BLaER1 treated with 17β-estradiol and CSF1 and Interleukin-3, amounts not matched to agents 10 nM and 100 nM (cell line): ENCODE data around the gene VSIG2.

ENCODE experiments used
- H3K27ac ChIP-seq, 11 experiments: shearing (Covaris generic); formaldehyde crosslinking; 2 replicates each; pipeline ENCODE4 v1.8.1; 2022
- H3K27me3 ChIP-seq, 11 experiments: shearing (Covaris generic); formaldehyde crosslinking; 2 replicates each; pipeline ENCODE4 v1.8.1; 2022
- H3K36me3 ChIP-seq, 11 experiments: shearing (Covaris generic); formaldehyde crosslinking; 2 replicates each; pipeline ENCODE4 v1.8.1; 2022
- H3K4me1 ChIP-seq, 10 experiments: shearing (Covaris generic); formaldehyde crosslinking; 2 replicates each; pipeline ENCODE4 v1.8.1; 2022
- H3K4me2 ChIP-seq, 11 experiments: shearing (Covaris generic); formaldehyde crosslinking; 2 replicates each; pipeline ENCODE4 v1.8.1; 2022
- H3K4me3 ChIP-seq, 10 experiments: shearing (Covaris generic); formaldehyde crosslinking; 2 replicates each; pipeline ENCODE4 v1.8.1; 2022
- H3K9ac ChIP-seq, 11 experiments: shearing (Covaris generic); formaldehyde crosslinking; 2 replicates each; pipeline ENCODE4 v1.8.1; 2022
- H3K9me3 ChIP-seq, 11 experiments: shearing (Covaris generic); formaldehyde crosslinking; replicated peaks in 1 of 11; 2 replicates each; pipeline ENCODE4 v1.8.1; 2022
- H4K20me1 ChIP-seq, 11 experiments: shearing (Covaris generic); formaldehyde crosslinking; 2 replicates each; pipeline ENCODE4 v1.8.1; 2022
- Cebpa-rat ChIP-seq, 11 experiments: shearing (Covaris generic); IDR thresholded peaks; 2 replicates each; pipeline ENCODE4 v1.8.1; 2022

VSIG2 gene, protein sequence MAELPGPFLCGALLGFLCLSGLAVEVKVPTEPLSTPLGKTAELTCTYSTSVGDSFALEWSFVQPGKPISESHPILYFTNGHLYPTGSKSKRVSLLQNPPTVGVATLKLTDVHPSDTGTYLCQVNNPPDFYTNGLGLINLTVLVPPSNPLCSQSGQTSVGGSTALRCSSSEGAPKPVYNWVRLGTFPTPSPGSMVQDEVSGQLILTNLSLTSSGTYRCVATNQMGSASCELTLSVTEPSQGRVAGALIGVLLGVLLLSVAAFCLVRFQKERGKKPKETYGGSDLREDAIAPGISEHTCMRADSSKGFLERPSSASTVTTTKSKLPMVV

GRCh38 chr11:124751741-124752470 is at the start of gene VSIG2:
VSIG2 (minus strand) TSS chr11:124752255; CDS start chr11:124752137, 118 bp downstream.
- Histone ChIP-seq H4K20me1 (peaks cover 0 to 7% (median 0%) of the 10 kb centered on the region in 11 experiments; a peak in 3 of 22 replicates), H3K9me3 (no peaks in the 10 kb centered on the region), H3K36me3 (peaks cover 0 to 23% (median 0%) of the 10 kb centered on the region in 11 experiments; a peak in 4 of 22 replicates), H3K27ac (no peak within 1 kb of the TSS; a peak in 1 of 22 replicates), H3K4me1 (peaks cover 21 to 70% (median 50%) of the 10 kb centered on the region in 10 experiments), H3K27me3 (no peaks in the 10 kb centered on the region), H3K4me3 (no peak within 1 kb of the TSS), H3K9ac (no peak within 1 kb of the TSS), H3K4me2 (peak within 1 kb of the TSS; percentile 27 to 87 (median 54))
- no peak for TF ChIP-seq Cebpa-rat (IDR thresholded peaks at IDR 0.05)

GRCh38 chr11:124801014-124801413 is 49.0 kb upstream of the VSIG2 start:
- H3K27ac ChIP-seq, result peak overlapping the region; percentile 81 to 97 (median 95)

DNA sequence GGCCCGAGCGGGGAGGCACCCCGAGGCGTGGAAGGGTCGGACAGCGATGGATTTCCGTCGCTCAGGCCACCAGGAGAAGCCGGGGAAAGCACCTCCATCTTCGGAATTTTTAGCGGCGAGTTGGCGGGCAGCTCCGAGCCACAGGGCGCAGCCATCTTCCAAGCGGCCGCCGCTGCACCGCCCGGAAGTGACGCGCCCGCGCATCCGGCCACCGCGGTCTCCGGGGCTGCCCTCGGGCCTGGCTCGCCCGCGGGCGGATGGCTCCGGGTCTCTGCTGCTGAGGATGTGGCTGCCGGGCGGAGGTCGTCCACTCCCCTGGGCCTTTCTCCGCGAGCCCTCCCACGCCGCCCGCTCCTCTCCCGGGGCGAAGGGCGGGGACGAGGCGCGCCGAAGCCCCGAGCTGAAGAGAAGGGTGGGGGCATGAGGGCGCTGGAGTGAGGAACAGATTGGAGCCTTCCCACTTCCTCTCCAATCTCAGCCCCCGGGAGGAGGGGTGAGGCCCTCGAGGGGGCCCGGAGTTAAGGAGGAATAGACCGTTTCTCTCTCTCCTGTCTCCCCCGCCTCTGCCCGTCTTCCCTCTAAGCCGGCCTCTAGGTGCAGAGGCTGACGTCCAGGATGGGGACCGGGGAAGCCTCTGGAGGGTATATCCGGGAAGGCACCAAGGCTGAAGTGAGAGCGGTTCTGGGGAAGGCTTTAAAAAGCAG is 48.3 kb upstream of the VSIG2 start, which contains the start of gene MSANTD2:
Gene MSANTD2 (minus strand): TSS at position 181 of the 704 bp plus-strand sequence. CDS start 26 bp downstream, at position 155.
- H3K36me3 ChIP-seq, result no peaks in the 10 kb centered on the region
- H4K20me1 ChIP-seq, result peaks cover 0 to 45% (median 42%) of the 10 kb centered on the region in 11 experiments; a peak in 21 of 22 replicates
- no peak for TF ChIP-seq Cebpa-rat (IDR thresholded peaks at IDR 0.05)
- H3K4me3 ChIP-seq, result peak within 1 kb of the TSS; percentile 69 to 97 (median 92)
- H3K4me2 ChIP-seq, result peak within 1 kb of the TSS; percentile 78 to 98 (median 92)
- H3K27me3 ChIP-seq, result no peaks in the 10 kb centered on the region
- no peaks in the 10 kb centered on the region for H3K9me3 ChIP-seq
- peak within 1 kb of the TSS; percentile 81 to 97 (median 95) for H3K27ac ChIP-seq
- peak within 1 kb of the TSS; percentile 83 to 96 (median 90) for H3K9ac ChIP-seq
- peaks cover 29 to 41% (median 32%) of the 10 kb centered on the region in 10 experiments for H3K4me1 ChIP-seq

More at GRCh38 chr11:124801014-124801413, 49.0 kb upstream of the VSIG2 start:
- Histone ChIP-seq H3K4me2 (peak overlapping the region; percentile 63 to 98 (median 92)), H3K9ac (peak overlapping the region; percentile 83 to 96 (median 90)), H3K9me3 (no peaks in the 10 kb centered on the region), H3K4me3 (peak overlapping the region; percentile 69 to 97 (median 92)), H3K36me3 (no peaks in the 10 kb centered on the region; a peak in 1 of 22 replicates), H3K27me3 (no peaks in the 10 kb centered on the region), H3K4me1 (peaks cover 29 to 41% (median 32%) of the 10 kb centered on the region in 10 experiments), H4K20me1 (peaks cover 0 to 39% (median 36%) of the 10 kb centered on the region in 11 experiments; a peak in 21 of 22 replicates)
- no peak for TF ChIP-seq Cebpa-rat (IDR thresholded peaks at IDR 0.05)

DNA sequence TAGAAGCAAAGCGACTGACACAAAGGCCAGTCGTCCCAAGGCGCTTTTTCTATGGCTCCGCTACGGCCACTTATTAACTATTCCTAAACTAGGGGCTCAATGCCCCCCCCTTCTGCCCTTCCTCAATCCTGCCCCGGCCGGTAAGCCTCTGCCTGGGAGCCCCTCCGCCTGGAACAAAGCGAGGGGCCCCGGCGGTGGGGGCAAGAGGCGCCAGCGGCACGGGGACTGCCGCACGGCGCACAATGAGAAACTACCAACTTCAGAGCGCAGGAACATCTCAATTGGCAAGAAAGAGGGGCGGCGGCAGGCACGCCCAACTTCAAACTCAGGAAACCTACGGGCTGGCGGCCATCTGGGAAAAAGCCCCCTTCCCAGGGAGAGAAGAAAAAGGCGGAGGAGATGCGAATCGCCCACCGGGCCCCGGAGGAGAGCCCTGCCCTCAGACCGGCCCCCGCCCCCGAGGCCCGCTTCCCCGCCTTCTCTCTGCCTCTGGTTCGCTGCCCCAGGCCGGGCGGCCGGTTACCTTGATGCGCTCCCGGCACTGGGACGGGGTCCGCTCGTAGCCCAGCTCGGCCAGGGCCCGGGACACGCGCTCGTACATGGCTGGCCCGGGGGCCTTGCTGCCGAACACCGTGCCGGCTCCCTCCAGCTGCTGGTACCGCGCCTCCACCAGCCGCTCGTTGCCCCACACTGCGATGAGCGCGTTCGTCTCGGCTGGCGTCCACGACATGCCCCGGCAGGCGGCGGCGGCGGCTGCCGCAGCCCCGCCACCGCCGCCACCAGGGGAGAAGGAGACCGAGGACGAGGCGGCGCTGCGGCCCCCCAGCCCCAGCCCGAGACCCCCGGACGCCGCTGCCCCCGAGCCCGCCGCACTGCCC is 47.5 kb upstream of the VSIG2 start:
- Histone ChIP-seq H3K9ac (peak overlapping the region; percentile 83 to 96 (median 90)), H3K27ac (peak overlapping the region; percentile 81 to 97 (median 95)), H3K4me1 (peaks cover 29 to 41% (median 36%) of the 10 kb centered on the region in 10 experiments), H3K27me3 (no peaks in the 10 kb centered on the region), H3K36me3 (no peaks in the 10 kb centered on the region), H3K4me3 (peak overlapping the region; percentile 69 to 97 (median 92)), H3K9me3 (no peaks in the 10 kb centered on the region), H3K4me2 (peak overlapping the region; percentile 78 to 98 (median 92)), H4K20me1 (peaks cover 5 to 53% (median 50%) of the 10 kb centered on the region in 11 experiments; a peak in 21 of 22 replicates)
- TF ChIP-seq Cebpa-rat (IDR thresholded peaks at IDR 0.05), result no peak

DNA sequence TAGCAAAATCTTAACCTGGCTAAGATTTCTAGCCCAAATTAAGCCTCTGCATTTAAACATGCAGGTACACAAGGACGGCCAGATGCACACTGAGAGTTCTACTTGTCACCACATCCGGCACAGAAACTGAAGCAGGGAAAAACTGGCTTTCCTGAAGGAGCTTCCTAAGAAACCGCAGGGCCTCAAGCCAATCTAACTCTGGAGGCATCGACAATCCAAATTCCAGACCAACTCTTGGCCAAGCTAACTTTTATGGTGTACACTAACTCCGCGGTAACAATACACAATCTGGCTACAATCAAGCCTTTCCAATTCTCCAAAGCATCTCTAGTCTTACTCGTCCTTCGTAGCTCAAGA is 46.9 kb upstream of the VSIG2 start:
- H3K27ac ChIP-seq, result peak overlapping the region; percentile 81 to 97 (median 95); a peak in 21 of 22 replicates
- no peaks in the 10 kb centered on the region for H3K27me3 ChIP-seq
- H3K4me2 ChIP-seq, result peak overlapping the region; percentile 78 to 98 (median 92)
- no peak for TF ChIP-seq Cebpa-rat (IDR thresholded peaks at IDR 0.05)
- peak overlapping the region; percentile 69 to 97 (median 92) for H3K4me3 ChIP-seq
- no peaks in the 10 kb centered on the region for H3K36me3 ChIP-seq
- no peaks in the 10 kb centered on the region for H3K9me3 ChIP-seq
- peaks cover 29 to 41% (median 36%) of the 10 kb centered on the region in 10 experiments for H3K4me1 ChIP-seq
- peaks cover 10 to 59% (median 56%) of the 10 kb centered on the region in 11 experiments; a peak in 21 of 22 replicates for H4K20me1 ChIP-seq
- H3K9ac ChIP-seq, result peak overlapping the region; percentile 83 to 96 (median 90)

DNA sequence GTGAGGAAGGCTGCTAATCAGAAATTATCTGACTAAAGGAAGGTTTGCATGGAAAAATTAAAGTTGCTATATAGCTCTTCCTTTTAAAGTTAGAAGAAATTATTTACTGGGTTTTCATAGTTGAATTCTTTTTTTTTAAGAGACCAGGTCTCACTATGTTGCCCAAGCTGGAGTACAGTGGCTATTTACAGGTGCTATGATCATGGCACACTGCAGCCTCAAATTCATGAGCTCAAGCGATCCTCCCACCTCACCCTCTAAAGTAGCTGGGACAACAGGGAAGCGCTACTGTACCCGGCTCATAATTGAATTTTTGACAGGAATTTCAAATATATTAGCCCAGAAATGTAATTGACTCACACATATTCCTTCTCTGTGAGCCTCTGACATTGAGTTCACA is 44.3 kb upstream of the VSIG2 start:
- H3K9ac ChIP-seq, result 0 out of 22 replicates have a peak overlapping the region, but pooled peaks of 1 of the 11 experiments have one; percentile 47
- no peaks in the 10 kb centered on the region for H3K27me3 ChIP-seq
- no peak for TF ChIP-seq Cebpa-rat (IDR thresholded peaks at IDR 0.05)
- H3K36me3 ChIP-seq, result peaks cover 0 to 4% (median 0%) of the 10 kb centered on the region in 11 experiments; a peak in 3 of 22 replicates
- peaks cover 31 to 86% (median 81%) of the 10 kb centered on the region in 11 experiments; a peak in 21 of 22 replicates for H4K20me1 ChIP-seq
- no peaks in the 10 kb centered on the region for H3K9me3 ChIP-seq
- no peak overlapping the region for H3K4me3 ChIP-seq
- H3K4me1 ChIP-seq, result peaks cover 30 to 50% (median 45%) of the 10 kb centered on the region in 10 experiments
- H3K4me2 ChIP-seq, result peak overlapping the region in 2 of 11 experiments; percentile 2 to 29; a peak in 3 of 22 replicates
- H3K27ac ChIP-seq, result no peak overlapping the region

GRCh38 chr11:124793466-124794278 is 41.6 kb upstream of the VSIG2 start:
- Histone ChIP-seq H3K36me3 (peaks cover 0 to 6% (median 0%) of the 10 kb centered on the region in 11 experiments; a peak in 3 of 22 replicates), H3K4me3 (no peak overlapping the region), H3K27me3 (no peaks in the 10 kb centered on the region), H3K9ac (no peak overlapping the region), H4K20me1 (peaks cover 47 to 100% (median 92%) of the 10 kb centered on the region in 11 experiments; a peak in 21 of 22 replicates), H3K9me3 (no peaks in the 10 kb centered on the region), H3K27ac (no peak overlapping the region), H3K4me2 (no peak overlapping the region), H3K4me1 (peaks cover 20 to 41% (median 36%) of the 10 kb centered on the region in 10 experiments)
- TF ChIP-seq Cebpa-rat (IDR thresholded peaks at IDR 0.05), result no peak
